ENCODE data around the gene COX10.

DNA sequence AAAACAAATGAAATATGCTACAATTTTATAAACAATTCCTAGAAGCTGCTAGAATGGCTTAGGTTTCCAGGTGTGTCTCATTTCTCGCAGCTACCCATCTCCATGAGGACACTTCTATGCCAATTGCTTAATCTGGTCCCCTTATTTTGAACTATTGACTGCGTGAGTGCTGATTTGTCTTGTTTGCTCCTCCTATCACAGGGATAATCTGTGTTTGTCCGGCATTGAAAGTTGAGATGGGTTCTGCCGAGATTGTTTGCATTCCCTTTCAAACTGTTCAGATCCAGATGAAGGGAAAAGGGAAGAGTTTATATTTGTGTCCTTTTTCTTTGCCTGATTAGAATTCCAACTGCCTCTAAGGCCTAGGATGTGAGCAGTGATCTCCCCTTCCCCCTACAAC lies 21.7 kb upstream of the COX10 start:
- TF ChIP-seq CTCF (IDR thresholded peaks at IDR 0.05) (no peak), POLR2AphosphoS5 (IDR thresholded peaks at IDR 0.05; ENCODE audit: low read depth, low read length) (no peak), SIN3A (IDR thresholded peaks at IDR 0.05; ENCODE audit: borderline replicate concordance, insufficient read depth, low read depth, low read length) (no peak), TCF7L2 (IDR thresholded peaks at IDR 0.05; ENCODE audit: low read depth, low read length) (no peak)
- TF ChIP-seq, protein P1, sequence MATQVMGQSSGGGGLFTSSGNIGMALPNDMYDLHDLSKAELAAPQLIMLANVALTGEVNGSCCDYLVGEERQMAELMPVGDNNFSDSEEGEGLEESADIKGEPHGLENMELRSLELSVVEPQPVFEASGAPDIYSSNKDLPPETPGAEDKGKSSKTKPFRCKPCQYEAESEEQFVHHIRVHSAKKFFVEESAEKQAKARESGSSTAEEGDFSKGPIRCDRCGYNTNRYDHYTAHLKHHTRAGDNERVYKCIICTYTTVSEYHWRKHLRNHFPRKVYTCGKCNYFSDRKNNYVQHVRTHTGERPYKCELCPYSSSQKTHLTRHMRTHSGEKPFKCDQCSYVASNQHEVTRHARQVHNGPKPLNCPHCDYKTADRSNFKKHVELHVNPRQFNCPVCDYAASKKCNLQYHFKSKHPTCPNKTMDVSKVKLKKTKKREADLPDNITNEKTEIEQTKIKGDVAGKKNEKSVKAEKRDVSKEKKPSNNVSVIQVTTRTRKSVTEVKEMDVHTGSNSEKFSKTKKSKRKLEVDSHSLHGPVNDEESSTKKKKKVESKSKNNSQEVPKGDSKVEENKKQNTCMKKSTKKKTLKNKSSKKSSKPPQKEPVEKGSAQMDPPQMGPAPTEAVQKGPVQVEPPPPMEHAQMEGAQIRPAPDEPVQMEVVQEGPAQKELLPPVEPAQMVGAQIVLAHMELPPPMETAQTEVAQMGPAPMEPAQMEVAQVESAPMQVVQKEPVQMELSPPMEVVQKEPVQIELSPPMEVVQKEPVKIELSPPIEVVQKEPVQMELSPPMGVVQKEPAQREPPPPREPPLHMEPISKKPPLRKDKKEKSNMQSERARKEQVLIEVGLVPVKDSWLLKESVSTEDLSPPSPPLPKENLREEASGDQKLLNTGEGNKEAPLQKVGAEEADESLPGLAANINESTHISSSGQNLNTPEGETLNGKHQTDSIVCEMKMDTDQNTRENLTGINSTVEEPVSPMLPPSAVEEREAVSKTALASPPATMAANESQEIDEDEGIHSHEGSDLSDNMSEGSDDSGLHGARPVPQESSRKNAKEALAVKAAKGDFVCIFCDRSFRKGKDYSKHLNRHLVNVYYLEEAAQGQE (IDR thresholded peaks at IDR 0.05; ENCODE audit: insufficient read depth in 1 of 2, low read depth in 2 of 2, low read length in 1 of 2) = no peak
